ENCODE results near the gene P2RX1. TPM values are rescaled to one million over a fixed set of nuclear protein-coding genes. Genes with fewer than 3 reads are reported as not detected.

P2RX1 gene
- total RNA-seq, result 10 to 100 TPM in 1 of 2 donors, 1 to 10 TPM in 1; 3.9 to 12.1 TPM
- 1 to 10 TPM; 1.7 to 2.6 (median 2.0) TPM for polyA plus RNA-seq (ENCODE audit: insufficient read length in 6 of 6)
- long read RNA-seq, donor 1, result 0 reads
- long read RNA-seq, donor 2, partial matches to known transcripts, result 0 of 1 reads
- long read RNA-seq, donor 2, other reads (novel, unspliced or antisense), result 0 of 1 reads
- long read RNA-seq, donor 3, result 0 reads
- long read RNA-seq, donor 4, partial matches to known transcripts, result 0 of 3 reads
- long read RNA-seq, donor 4, other reads (novel, unspliced or antisense), result 1 of 3 reads
- long read RNA-seq, donor 5, result 0 reads
- long read RNA-seq, donor 6, result 0 reads
- long read RNA-seq, donor 7, result 0 reads
- long read RNA-seq, donor 8, result 0 reads
- long read RNA-seq, donor 9, result 0 reads
- long read RNA-seq, donor 10, transcript P2RX1-201 (12 exons, 2,697 nt), result major isoform, 5 of 14 reads
- long read RNA-seq, donor 10, partial matches to known transcripts, result 2 of 14 reads
- long read RNA-seq, donor 10, other reads (novel, unspliced or antisense), result 7 of 14 reads
- long read RNA-seq, donor 11, result 0 reads
- long read RNA-seq, donor 12, result 0 reads

DNA sequence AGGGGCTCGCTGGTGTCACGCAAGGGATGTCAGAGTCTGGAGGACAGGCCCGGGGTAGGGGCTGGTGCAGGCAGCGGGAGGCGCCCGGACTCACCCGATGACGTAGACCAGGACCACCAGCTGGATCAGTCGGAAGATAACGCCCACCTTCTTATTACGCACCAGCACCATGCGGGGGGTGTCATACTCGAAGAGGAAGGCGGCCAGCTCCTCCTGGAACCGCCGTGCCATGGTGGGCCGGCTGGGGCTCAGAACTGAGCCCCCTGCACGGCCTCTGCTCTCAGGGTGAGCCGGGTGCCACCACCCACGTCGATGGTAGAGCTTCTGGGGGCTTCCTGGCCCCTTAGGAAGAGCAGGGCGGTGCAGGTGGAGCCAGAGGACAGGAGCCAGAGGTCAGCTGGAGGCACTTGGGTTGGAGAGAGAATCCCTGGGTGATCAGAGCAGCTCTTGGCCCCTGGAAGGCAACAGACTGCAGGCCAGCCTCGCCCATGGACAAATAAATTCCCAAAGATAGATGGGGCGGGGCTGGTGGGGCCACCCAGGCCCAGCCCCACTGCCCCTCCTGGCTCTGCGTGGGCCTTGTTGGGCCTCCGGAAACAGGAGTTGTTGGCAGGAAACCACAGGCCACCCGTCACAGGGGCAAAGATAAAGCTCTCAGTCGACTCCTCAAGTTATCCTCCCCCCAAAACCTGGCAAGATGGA, at the start of gene P2RX1:
P2RX1 (minus strand) TSS at position 471 of the 702 bp plus-strand sequence; CDS start at position 231, 240 bp downstream.
- Histone ChIP-seq H3K27me3 (no peaks in the 10 kb centered on the region), H3K36me3 (no peaks in the 10 kb centered on the region), H3K4me1 (peaks cover 9 to 58% of the 10 kb centered on the region in 2 donors), H3K4me3 (peak within 1 kb of the TSS in 1 of 2 donors; percentile 37), H3K9me3 (no peaks in the 10 kb centered on the region), H3K27ac (peak within 1 kb of the TSS; percentile 39 to 91)
- DNase-seq, result peak in 2 of 4 donors; percentile 68 to 86
- peak; percentile 38 for ATAC-seq
- TF ChIP-seq, protein P1, sequence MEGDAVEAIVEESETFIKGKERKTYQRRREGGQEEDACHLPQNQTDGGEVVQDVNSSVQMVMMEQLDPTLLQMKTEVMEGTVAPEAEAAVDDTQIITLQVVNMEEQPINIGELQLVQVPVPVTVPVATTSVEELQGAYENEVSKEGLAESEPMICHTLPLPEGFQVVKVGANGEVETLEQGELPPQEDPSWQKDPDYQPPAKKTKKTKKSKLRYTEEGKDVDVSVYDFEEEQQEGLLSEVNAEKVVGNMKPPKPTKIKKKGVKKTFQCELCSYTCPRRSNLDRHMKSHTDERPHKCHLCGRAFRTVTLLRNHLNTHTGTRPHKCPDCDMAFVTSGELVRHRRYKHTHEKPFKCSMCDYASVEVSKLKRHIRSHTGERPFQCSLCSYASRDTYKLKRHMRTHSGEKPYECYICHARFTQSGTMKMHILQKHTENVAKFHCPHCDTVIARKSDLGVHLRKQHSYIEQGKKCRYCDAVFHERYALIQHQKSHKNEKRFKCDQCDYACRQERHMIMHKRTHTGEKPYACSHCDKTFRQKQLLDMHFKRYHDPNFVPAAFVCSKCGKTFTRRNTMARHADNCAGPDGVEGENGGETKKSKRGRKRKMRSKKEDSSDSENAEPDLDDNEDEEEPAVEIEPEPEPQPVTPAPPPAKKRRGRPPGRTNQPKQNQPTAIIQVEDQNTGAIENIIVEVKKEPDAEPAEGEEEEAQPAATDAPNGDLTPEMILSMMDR (IDR thresholded peaks at IDR 0.05), result no peak
- intact Hi-C loops (cut with DNase I), result loop anchor here in 1 of 2 donors (10.0 kb wide), 1 partner anchor 89 kb away; no protein-coding TSS in a partner anchor

DNA sequence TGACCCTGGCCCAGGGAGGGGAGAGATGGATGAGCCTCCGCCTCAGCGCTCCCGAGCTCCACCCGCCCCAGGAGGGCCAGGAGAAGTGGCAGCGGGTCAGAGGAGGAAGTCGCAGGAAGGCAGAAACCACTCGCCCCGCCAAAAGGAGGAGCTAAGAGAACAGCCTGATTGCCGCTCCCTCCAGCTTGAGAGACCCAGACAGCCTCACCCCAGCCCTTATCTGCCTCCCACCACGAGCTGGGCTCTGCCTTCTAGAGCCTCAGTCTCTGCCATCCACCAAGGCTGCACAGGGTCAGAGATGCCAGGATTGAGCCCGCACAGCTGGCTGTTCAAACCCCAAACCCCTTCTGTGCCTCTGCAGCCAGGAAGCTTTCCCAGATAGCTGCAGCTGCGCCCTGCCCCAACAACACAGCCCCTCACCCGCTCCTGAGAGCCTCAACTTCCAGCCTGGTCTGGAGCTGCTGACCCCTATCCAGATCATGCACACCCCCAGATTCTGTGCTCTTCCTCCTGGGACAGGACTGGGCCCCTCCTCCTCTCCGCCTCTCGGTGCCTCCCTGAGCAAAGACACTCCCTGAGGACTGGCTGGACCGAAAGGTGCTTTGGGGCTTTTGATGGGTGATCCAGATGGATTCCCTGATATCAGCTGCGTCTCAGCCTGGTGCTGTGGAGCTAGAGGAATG, 49.0 kb upstream of the P2RX1 start:
- Histone ChIP-seq H3K4me1 (peaks cover 3 to 52% of the 10 kb centered on the region in 2 donors), H3K27ac (peak overlapping the region; percentile 53 to 90), H3K9me3 (no peaks in the 10 kb centered on the region), H3K27me3 (peaks cover 0 to 16% of the 10 kb centered on the region in 2 donors), H3K36me3 (no peaks in the 10 kb centered on the region), H3K4me3 (peak overlapping the region; percentile 41 to 66)
- DNase-seq (peak in 3 of 4 donors; percentile 46 to 92 (median 87)), ATAC-seq (peak; percentile 90)
- TF ChIP-seq, protein P1 (IDR thresholded peaks at IDR 0.05), result no peak
- intact Hi-C loops (cut with DNase I), result no loop called here

DNA sequence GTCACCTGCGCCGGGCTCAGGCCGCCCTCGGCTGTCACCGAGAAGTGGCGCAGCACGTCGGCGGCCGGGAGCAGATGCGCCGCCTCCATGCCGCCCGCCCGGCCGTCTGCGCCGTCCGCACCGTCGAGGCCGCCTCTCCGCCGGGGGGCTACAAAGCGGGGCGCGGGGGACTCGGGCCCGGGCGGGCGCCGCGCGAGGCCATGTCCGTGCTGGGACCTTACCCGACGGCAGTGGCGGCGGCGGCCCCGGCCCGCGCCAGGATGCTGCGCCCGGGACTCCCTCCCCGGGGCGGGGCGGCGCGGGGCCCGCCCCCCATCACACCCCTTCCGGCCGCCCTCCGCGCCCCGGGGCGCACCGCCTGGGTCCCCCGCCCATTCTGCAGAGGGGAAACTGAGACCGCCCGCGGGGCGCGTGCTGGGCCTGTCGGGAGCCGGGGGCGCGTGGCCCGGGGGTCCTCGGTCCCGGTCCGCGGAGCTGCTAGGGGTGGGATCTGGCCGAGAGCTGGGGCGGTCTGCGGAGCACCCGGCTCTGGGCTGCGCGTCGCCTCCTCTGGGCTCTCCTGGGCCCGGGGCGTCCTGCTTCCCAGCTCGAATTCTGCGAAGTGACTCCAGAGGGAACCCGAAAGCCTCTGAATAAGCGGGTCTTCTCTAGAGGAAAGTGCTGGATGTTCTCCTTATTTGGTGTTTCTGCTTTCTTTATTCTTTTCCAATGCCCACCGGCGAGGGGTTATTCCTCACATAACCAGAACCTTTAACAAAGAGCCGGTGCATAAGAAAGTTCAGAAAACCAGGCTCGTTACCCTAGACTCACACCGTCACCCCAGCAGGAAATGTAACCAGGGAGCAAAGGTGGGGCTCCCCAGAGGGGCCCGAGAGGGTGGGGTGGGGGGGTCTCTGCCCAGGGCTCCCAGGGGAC, 48.2 kb upstream of the P2RX1 start, which contains the start of gene ATP2A3:
ATP2A3 (minus strand) TSS at position 235 of the 915 bp plus-strand sequence; CDS start at position 89, 146 bp downstream.
- TF ChIP-seq, protein P1 (IDR thresholded peaks at IDR 0.05), result no peak
- Histone ChIP-seq H3K27ac (peak within 1 kb of the TSS; percentile 53 to 90), H3K4me3 (peak within 1 kb of the TSS; percentile 41 to 66), H3K4me1 (peaks cover 6 to 60% of the 10 kb centered on the region in 2 donors), H3K9me3 (no peaks in the 10 kb centered on the region), H3K27me3 (peaks cover 0 to 16% of the 10 kb centered on the region in 2 donors), H3K36me3 (no peaks in the 10 kb centered on the region)
- DNase-seq, result peak in 1 of 4 donors; percentile 92
- peak; percentile 67 for ATAC-seq
- intact Hi-C loops (cut with DNase I), result no loop called here

Measured in left lung (tissue), 14 donors.